Osteoblast (primary cell): ENCODE results near the gene TINAGL1. TPM values are rescaled to one million over a fixed set of nuclear protein-coding genes. Genes with fewer than 3 reads are reported as not detected.

Source experiments
- DNase-seq: peaks from one replicate; pipeline ENCODE4 v3.0.0; 2011; ENCODE audit warnings: low spot score, mixed read lengths; ENCODE audit not compliant: insufficient read length; ENCODE audit errors: missing footprints
- H2AFZ ChIP-seq: 2 replicates; pipeline ENCODE4 v1.6.0; 2011; ENCODE audit warnings: mild to moderate bottlenecking, low read length
- H3K27ac ChIP-seq: 2 replicates; pipeline ENCODE4 v1.5.1; 2011; ENCODE audit warnings: mild to moderate bottlenecking, low read depth, low read length, moderate library complexity
- H3K27me3 ChIP-seq: 2 replicates; pipeline ENCODE4 v1.6.0; 2012; ENCODE audit warnings: mild to moderate bottlenecking, control low read depth, inconsistent platforms, low read length, moderate library complexity; ENCODE audit not compliant: insufficient read depth
- H3K36me3 ChIP-seq: 2 replicates; pipeline ENCODE4 v1.5.1; 2011; ENCODE audit warnings: mild to moderate bottlenecking, low read length, control low read depth, moderate library complexity; ENCODE audit not compliant: insufficient read depth
- H3K4me1 ChIP-seq: 2 replicates; pipeline ENCODE4 v1.5.1; 2011; ENCODE audit warnings: mild to moderate bottlenecking, low read length, control low read depth, moderate library complexity; ENCODE audit not compliant: insufficient read depth
- H3K4me2 ChIP-seq: 2 replicates; pipeline ENCODE4 v1.6.0; 2011; ENCODE audit warnings: mild to moderate bottlenecking, low read length; ENCODE audit not compliant: insufficient read depth
- H3K4me3 ChIP-seq: fragments of 200-600 bp; sonication (generic); 3 replicates; pipeline ENCODE4 v1.5.1; 2012; ENCODE audit warnings: mild to moderate bottlenecking, low read length, inconsistent platforms; ENCODE audit not compliant: insufficient read depth
- H3K79me2 ChIP-seq: 2 replicates; pipeline ENCODE4 v1.6.0; 2012; ENCODE audit warnings: mild to moderate bottlenecking, low read length, control low read depth, inconsistent platforms; ENCODE audit not compliant: insufficient read depth
- H3K9me3 ChIP-seq: 2 replicates; pipeline ENCODE4 v1.5.1; 2011; ENCODE audit warnings: low read depth, low read length, control low read depth
- H4K20me1 ChIP-seq: 2 replicates; pipeline ENCODE4 v1.6.0; 2012; ENCODE audit warnings: mild to moderate bottlenecking, low read length, control low read depth; ENCODE audit not compliant: insufficient read depth
- CTCF ChIP-seq: IDR thresholded peaks from 2 replicates; pipeline ENCODE4 v1.5.1; 2011; ENCODE audit warnings: mild to moderate bottlenecking, low read depth, low read length, moderate library complexity; ENCODE audit errors: extremely low read depth
- total RNA-seq: library from RNA; depleted of rRNA; stranded (reverse); fragments of >200 nt; gene quantifications from 2 replicates; pipeline ENCODE4 v1.2.3, GENCODE V29; 2012

The TINAGL1 gene
- total RNA-seq, 1 donor = 50.3 TPM

- H2AFZ ChIP-seq = no peak overlapping the region
- peaks cover 31% of the 10 kb centered on the region for H3K4me1 ChIP-seq
- H3K79me2 ChIP-seq = peaks cover 3% of the 10 kb centered on the region
- H3K36me3 ChIP-seq = peaks cover 39% of the 10 kb centered on the region
- H3K4me2 ChIP-seq = no peak overlapping the region
- H3K4me3 ChIP-seq = no peak overlapping the region
- peaks cover 10% of the 10 kb centered on the region for H4K20me1 ChIP-seq
- H3K27me3 ChIP-seq = no peaks in the 10 kb centered on the region
- no peaks in the 10 kb centered on the region for H3K9me3 ChIP-seq
- H3K27ac ChIP-seq = no peak overlapping the region
- TF ChIP-seq CTCF = no peak
- no peak for DNase-seq
These were observed 51.1 kb downstream of the TINAGL1 start for GRCh38 chr1:31627301-31627929.

- peaks cover 31% of the 10 kb centered on the region for H3K4me1 ChIP-seq
- DNase-seq = no peak
- no peak for TF ChIP-seq CTCF
- H3K36me3 ChIP-seq = peaks cover 45% of the 10 kb centered on the region
- no peak overlapping the region for H3K4me2 ChIP-seq
- H2AFZ ChIP-seq = no peak overlapping the region
- no peaks in the 10 kb centered on the region for H3K9me3 ChIP-seq
- H3K79me2 ChIP-seq = peaks cover 9% of the 10 kb centered on the region
- no peak overlapping the region for H3K27ac ChIP-seq
- no peak overlapping the region for H3K4me3 ChIP-seq
- H4K20me1 ChIP-seq = peaks cover 16% of the 10 kb centered on the region
- no peaks in the 10 kb centered on the region for H3K27me3 ChIP-seq
These were observed 51.7 kb downstream of the TINAGL1 start for GRCh38 chr1:31627930-31628559.

- peaks cover 17% of the 10 kb centered on the region for H4K20me1 ChIP-seq
- H3K9me3 ChIP-seq = no peaks in the 10 kb centered on the region
- H3K27me3 ChIP-seq = no peaks in the 10 kb centered on the region
- peaks cover 16% of the 10 kb centered on the region for H3K79me2 ChIP-seq
- no peak for DNase-seq
- peaks cover 31% of the 10 kb centered on the region for H3K4me1 ChIP-seq
- H3K4me3 ChIP-seq = no peak overlapping the region
- no peak for TF ChIP-seq CTCF
- no peak overlapping the region for H2AFZ ChIP-seq
- peaks cover 49% of the 10 kb centered on the region for H3K36me3 ChIP-seq
- no peak overlapping the region for H3K27ac ChIP-seq
- no peak overlapping the region for H3K4me2 ChIP-seq
These were observed 52.7 kb downstream of the TINAGL1 start for GRCh38 chr1:31628931-31629556.

- no peak overlapping the region for H2AFZ ChIP-seq
- H3K36me3 ChIP-seq = peaks cover 57% of the 10 kb centered on the region
- no peaks in the 10 kb centered on the region for H3K9me3 ChIP-seq
- DNase-seq = no peak
- H3K27me3 ChIP-seq = no peaks in the 10 kb centered on the region
- H3K79me2 ChIP-seq = peaks cover 52% of the 10 kb centered on the region
- peaks cover 9% of the 10 kb centered on the region for H3K4me1 ChIP-seq
- H3K27ac ChIP-seq = no peak overlapping the region
- H3K4me2 ChIP-seq = no peak overlapping the region
- H3K4me3 ChIP-seq = no peak overlapping the region
- H4K20me1 ChIP-seq = peaks cover 35% of the 10 kb centered on the region
- TF ChIP-seq CTCF = no peak
These were observed 56.3 kb downstream of the TINAGL1 start for GRCh38 chr1:31632649-31633048.
